Kidney (tissue), 14 donors: Measurements from ENCODE around the gene SEC24C. TPM values are rescaled to one million over a fixed set of nuclear protein-coding genes. Genes with fewer than 3 reads are reported as not detected.

Source experiments
- DNase-seq, 5 donors: peaks; one replicate each; pipeline ENCODE4 v3.0.0-alpha.2; 2013 to 2020
- FAIRE-seq: peaks from 2 replicates; lab custom pipeline; 2012; peaks lifted over from hg19 to GRCh38; lab: Jason Lieb, UNC
- H3K27ac ChIP-seq, 2 donors: one replicate each; pipeline ENCODE4 v1.7.0; 2013; ENCODE audit warnings: low read depth in 2 of 2, low read length in 2 of 2, inconsistent platforms in 1 of 2
- H3K27me3 ChIP-seq: one replicate; pipeline ENCODE4 v1.7.1; 2013; ENCODE audit warnings: low read length, inconsistent platforms; ENCODE audit not compliant: control insufficient read depth, insufficient read depth
- H3K36me3 ChIP-seq, 3 donors: one replicate each; pipeline versions ENCODE4 v1.7.0 to v1.7.1; 2013; ENCODE audit warnings: low read length in 3 of 3, control low read depth in 1 of 3, inconsistent platforms in 1 of 3; ENCODE audit not compliant: insufficient read depth in 3 of 3, control insufficient read depth in 2 of 3
- H3K4me1 ChIP-seq, 3 donors: one replicate each; pipeline versions ENCODE4 v1.7.0 to v1.7.1; 2013; ENCODE audit warnings: low read length in 3 of 3, inconsistent platforms in 1 of 3, low read depth in 1 of 3; ENCODE audit not compliant: control insufficient read depth in 2 of 3, insufficient read depth in 2 of 3
- H3K4me3 ChIP-seq, 3 donors: one replicate each; pipeline versions ENCODE4 v1.7.0 to v1.8.1; 2013; ENCODE audit warnings: low read length in 3 of 3, control low read depth in 1 of 3, inconsistent platforms in 1 of 3
- H3K9ac ChIP-seq, 3 donors: one replicate each; pipeline versions ENCODE4 v1.7.0 to v1.7.1; 2013; ENCODE audit warnings: low read length in 3 of 3, control low read depth in 1 of 3, inconsistent platforms in 1 of 3
- H3K9me3 ChIP-seq, 3 donors: one replicate each; pipeline versions ENCODE4 v1.7.0 to v1.7.1; 2013; ENCODE audit warnings: low read length in 3 of 3, control low read depth in 1 of 3, inconsistent platforms in 1 of 3; ENCODE audit not compliant: control insufficient read depth in 2 of 3, insufficient read depth in 1 of 3
- CTCF ChIP-seq: IDR thresholded peaks from 3 replicates; pipeline ENCODE4 v1.5.1; 2012; ENCODE audit warnings: mild to moderate bottlenecking, moderate library complexity, borderline replicate concordance; ENCODE audit not compliant: insufficient read depth; ENCODE audit errors: extremely low read depth
- intact Hi-C: fragments of 100-400 bp; cut with DNase I; formaldehyde crosslinking; loops from one replicate; pipeline ENCODE4 v1.11.1; 2022
- polyA plus RNA-seq: library from polyadenylated mRNA; stranded (reverse); fragments of 350-450 nt; fragmentation: Illumina TruSeq; extraction: RNeasy Lipid Tissue Mini Kit (QIAGEN cat#74804); gene quantifications from one replicate; pipeline ENCODE4 v1.2.3, GENCODE V29; 2014; ENCODE audit warnings: low read depth, low replicate concordance; ENCODE audit not compliant: insufficient read depth
- total RNA-seq: library from RNA; stranded (reverse); fragmentation: NEBNext Ultra II Directional; extraction: Animal tissue kit (Norgen Biotek cat#: 25700); gene quantifications from one replicate; pipeline ENCODE4 v1.2.1, GENCODE V29; 2021
- donor health status: control.
- donor health status: control.
- donor health status: control.
- donor health status: control.
- donor health status: control.
- donor health status: DM: yes; HTN: yes; CAD: no.
- donor health status: Normal renal cell carcinoma (clear cell type).

SEC24C gene
- total and polyA plus RNA-seq, 2 donors from 2014 or later: 39.2 to 66.9 TPM

- H3K9ac ChIP-seq: peak overlapping the region; percentile 73 to 87 (median 73)
- peaks cover 0 to 7% (median 0%) of the 10 kb centered on the region in 3 donors for H3K4me1 ChIP-seq
- peak overlapping the region; percentile 76 to 91 for H3K27ac ChIP-seq
- FAIRE-seq (no peak), DNase-seq (peak; percentile 95 to 97 (median 95))
- no peaks in the 10 kb centered on the region for H3K9me3 ChIP-seq
- peaks cover 0 to 13% (median 5%) of the 10 kb centered on the region in 3 donors for H3K36me3 ChIP-seq
- no peak for TF ChIP-seq CTCF
- intact Hi-C loops: no loop called here
- H3K4me3 ChIP-seq: peak overlapping the region; percentile 84 to 94 (median 94)
- H3K27me3 ChIP-seq: no peaks in the 10 kb centered on the region
Observed at GRCh38 chr10:73730153-73730906, 13.8 kb upstream of the SEC24C start.

- intact Hi-C loops: no loop called here
- TF ChIP-seq CTCF: no peak
- H3K4me1 ChIP-seq: peaks cover 0 to 7% (median 0%) of the 10 kb centered on the region in 3 donors
- H3K9ac ChIP-seq: no peak overlapping the region
- peak in 2 of 5 donors; percentile 47 to 59 for DNase-seq
- no peak overlapping the region for H3K4me3 ChIP-seq
- no peak overlapping the region for H3K27ac ChIP-seq
- peaks cover 0 to 7% (median 1%) of the 10 kb centered on the region in 3 donors for H3K36me3 ChIP-seq
- no peaks in the 10 kb centered on the region for H3K9me3 ChIP-seq
- no peaks in the 10 kb centered on the region for H3K27me3 ChIP-seq
- FAIRE-seq: no peak
Observed at GRCh38 chr10:73731588-73732375, 12.4 kb upstream of the SEC24C start.

- no peak for FAIRE-seq
- no peak for TF ChIP-seq CTCF
- H3K4me3 ChIP-seq: no peak overlapping the region
- H3K4me1 ChIP-seq: peaks cover 0 to 7% (median 0%) of the 10 kb centered on the region in 3 donors
- H3K27me3 ChIP-seq: no peaks in the 10 kb centered on the region
- intact Hi-C loops: no loop called here
- peak in 1 of 5 donors; percentile 41 for DNase-seq
- no peak overlapping the region for H3K27ac ChIP-seq
- no peak overlapping the region for H3K9ac ChIP-seq
- no peaks in the 10 kb centered on the region for H3K9me3 ChIP-seq
- peaks cover 0 to 3% (median 0%) of the 10 kb centered on the region in 3 donors for H3K36me3 ChIP-seq
Observed at GRCh38 chr10:73732426-73732825, 11.7 kb upstream of the SEC24C start.
